IMR-90 (cell line): ENCODE results near the gene DISP2. TPM values are rescaled to one million over a fixed set of nuclear protein-coding genes. Genes with fewer than 3 reads are reported as not detected.

ENCODE experiments used
- ATAC-seq: fragments of 200-7000 bp; cut with Tn5 transposase; 2 replicates; pipeline ENCODE4 v1.9.1; 2020; ENCODE audit warnings: low read depth, mild to moderate bottlenecking, moderate library complexity
- BruUV-seq: library from RNA; stranded (reverse); fragments of 400-500 nt; replicated peaks from 2 replicates; lab custom pipeline; 2021; lab: Mats Ljungman, UMichigan
- CTCF ChIA-PET: fragments of 300-600 bp; formaldehyde crosslinking; extraction: SDS; loops from one replicate; lab custom pipeline; 2021; ENCODE audit warnings: antibody characterized with exemption; lab: Yijun Ruan, JAX
- POLR2A ChIA-PET: fragments of 300-600 bp; sonication (Branson Sonifier 250); formaldehyde crosslinking; loops from one replicate; lab custom pipeline; 2022; ENCODE audit warnings: antibody characterized with exemption; ENCODE audit not compliant: unreplicated experiment; lab: Charles Lee
- DNase-seq: peaks from one replicate; pipeline ENCODE4 v3.0.0; 2013
- H2AFZ ChIP-seq: replicated peaks from 2 replicates; pipeline ENCODE3; 2013; ENCODE audit warnings: low read length, mild to moderate bottlenecking; ENCODE audit not compliant: poor library complexity
- H2AK5ac ChIP-seq: 2 replicates; pipeline ENCODE4 v1.6.1; 2013; ENCODE audit warnings: low read depth, low read length, inconsistent platforms
- H2AK9ac ChIP-seq: replicated peaks from 2 replicates; pipeline ENCODE3; 2013; ENCODE audit warnings: mild to moderate bottlenecking, low read depth, low read length, moderate library complexity; ENCODE audit not compliant: poor library complexity
- H2BK120ac ChIP-seq: 2 replicates; pipeline ENCODE4 v1.6.1; 2013; ENCODE audit warnings: low read depth, low read length, inconsistent platforms
- H2BK15ac ChIP-seq: 3 replicates; pipeline ENCODE4 v1.6.1; 2013; ENCODE audit warnings: low read depth, low read length, inconsistent platforms
- H2BK20ac ChIP-seq: 2 replicates; pipeline ENCODE4 v1.6.1; 2013; ENCODE audit warnings: low read depth, mild to moderate bottlenecking, inconsistent platforms, low read length, moderate library complexity
- H2BK5ac ChIP-seq: 2 replicates; pipeline ENCODE4 v1.6.1; 2013; ENCODE audit warnings: mild to moderate bottlenecking, low read depth, low read length, inconsistent platforms; ENCODE audit not compliant: poor library complexity, severe bottlenecking
- H3K14ac ChIP-seq: replicated peaks from 2 replicates; pipeline ENCODE4 v1.6.1; 2013; ENCODE audit warnings: low read depth, low read length, inconsistent platforms
- H3K18ac ChIP-seq: 2 replicates; pipeline ENCODE4 v1.6.1; 2013; ENCODE audit warnings: low read depth, low read length, control low read depth
- H3K23ac ChIP-seq: 2 replicates; pipeline ENCODE4 v1.6.1; 2013; ENCODE audit warnings: low read depth, low read length, inconsistent platforms
- H3K27ac ChIP-seq: 2 replicates; pipeline ENCODE4 v1.5.1; 2013; ENCODE audit warnings: mild to moderate bottlenecking, control low read depth, low read length; ENCODE audit not compliant: insufficient read depth
- H3K27me3 ChIP-seq: 2 replicates; pipeline ENCODE4 v1.6.1; 2013; ENCODE audit warnings: low read length; ENCODE audit not compliant: control insufficient read depth, insufficient read depth
- H3K36me3 ChIP-seq: 2 replicates; pipeline ENCODE4 v1.6.1; 2013; ENCODE audit warnings: low read length, mixed read lengths; ENCODE audit not compliant: control insufficient read depth, insufficient read depth
- H3K4ac ChIP-seq: 2 replicates; pipeline ENCODE4 v1.6.1; 2013; ENCODE audit warnings: low read depth, low read length, inconsistent platforms
- H3K4me1 ChIP-seq: 2 replicates; pipeline ENCODE4 v1.6.1; 2013; ENCODE audit warnings: low read length, mixed read lengths; ENCODE audit not compliant: control insufficient read depth, insufficient read depth
- H3K4me2 ChIP-seq: 2 replicates; pipeline ENCODE4 v1.6.1; 2013; ENCODE audit warnings: low read depth, mild to moderate bottlenecking, control low read depth, low read length, moderate library complexity
- H3K4me3 ChIP-seq: 2 replicates; pipeline ENCODE4 v1.5.1; 2013; ENCODE audit warnings: low read depth, mild to moderate bottlenecking, control low read depth, low read length, moderate library complexity; ENCODE audit not compliant: insufficient read depth
- H3K56ac ChIP-seq: 2 replicates; pipeline ENCODE4 v1.6.1; 2013; ENCODE audit warnings: low read length, inconsistent platforms; ENCODE audit not compliant: insufficient read depth; ENCODE audit errors: extremely low read depth
- H3K79me1 ChIP-seq, 2 experiments: 2 replicates each; pipeline ENCODE4 v1.6.1; 2013; ENCODE audit warnings: low read length in 2 of 2, inconsistent platforms in 1 of 2, low read depth in 1 of 2
- H3K9ac ChIP-seq: 2 replicates; pipeline ENCODE4 v1.6.1; 2013; ENCODE audit warnings: low read depth, low read length, control low read depth
- H3K9me1 ChIP-seq: 2 replicates; pipeline ENCODE4 v1.6.1; 2013; ENCODE audit warnings: low read length, inconsistent platforms; ENCODE audit not compliant: insufficient read depth
- H3K9me3 ChIP-seq: 2 replicates; pipeline ENCODE4 v1.6.1; 2013; ENCODE audit warnings: low read length; ENCODE audit not compliant: control insufficient read depth, insufficient read depth
- H4K20me1 ChIP-seq: 2 replicates; pipeline ENCODE4 v1.6.1; 2013; ENCODE audit warnings: low read length, inconsistent platforms; ENCODE audit not compliant: insufficient read depth
- H4K5ac ChIP-seq: 2 replicates; pipeline ENCODE4 v1.6.1; 2013; ENCODE audit warnings: mild to moderate bottlenecking, low read depth, low read length, control low read depth
- H4K8ac ChIP-seq, 2 experiments: 2 replicates each; pipeline ENCODE4 v1.6.1; 2013; ENCODE audit warnings: low read depth in 2 of 2, low read length in 2 of 2, control low read depth in 1 of 2, inconsistent platforms in 1 of 2
- H4K91ac ChIP-seq: 2 replicates; pipeline ENCODE4 v1.6.1; 2013; ENCODE audit warnings: low read depth, low read length, inconsistent platforms; ENCODE audit not compliant: insufficient read depth
- CTCF ChIP-seq: conservative IDR thresholded peaks from 2 replicates; pipeline ENCODE4 v1.5.1; 2012; ENCODE audit warnings: mild to moderate bottlenecking, low read depth, low read length, improper control_type of control experiment
- MAFK ChIP-seq: IDR thresholded peaks from 2 replicates; pipeline ENCODE4 v1.6.1; 2012; ENCODE audit warnings: low read depth, low read length, improper control_type of control experiment
- POLR2A ChIP-seq: IDR thresholded peaks from 2 replicates; pipeline ENCODE4 v1.6.1; 2012; ENCODE audit warnings: mild to moderate bottlenecking, low read depth, low read length
- RAD21 ChIP-seq: IDR thresholded peaks from 2 replicates; pipeline ENCODE4 v1.6.1; 2012; ENCODE audit warnings: low read length, improper control_type of control experiment
- SMC3 ChIP-seq: fragments of 150-350 bp; IDR thresholded peaks from 2 replicates; pipeline ENCODE4 v1.6.1; 2016; ENCODE audit warnings: low read depth, mild to moderate bottlenecking, antibody characterized with exemption, low read length, moderate library complexity
- USF2 ChIP-seq: fragments of 150-350 bp; IDR thresholded peaks from 2 replicates; pipeline ENCODE4 v1.6.1; 2017; ENCODE audit warnings: mild to moderate bottlenecking, antibody characterized with exemption, low read length, low read depth
- WGBS, 2 experiments: methylation state at CpG; one replicate each; pipeline versions ENCODE4 v1.1.5 to v1.1.7; 2013; ENCODE audit warnings: missing lambda C conversion rate in 2 of 2; ENCODE audit not compliant: insufficient read length in 1 of 2; ENCODE audit errors: extremely low coverage in 2 of 2; 5-methylcytosine and 5-hydroxymethylcytosine counted together
- dilution Hi-C: fragments of 300-500 bp; cut with HindIII; formaldehyde crosslinking; loops from one replicate; pipeline ENCODE4 v1.14.3; 2018; ENCODE audit warnings: low sequenced_read_pairs; ENCODE audit not compliant: unreplicated experiment
- in situ Hi-C: fragments of 300-500 bp; cut with MboI; formaldehyde crosslinking; loops from 3 replicates; pipeline ENCODE4 v1.14.3; 2019; ENCODE audit warnings: low sequenced_read_pairs, inconsistent platforms, mixed read lengths
- intact Hi-C: fragments of 100-400 bp; cut with micrococcal nuclease; formaldehyde crosslinking; loops from 2 replicates; pipeline ENCODE4 v1.10.0; 2022
- polyA plus RNA-seq, 3 experiments: library from polyadenylated mRNA; depleted of rRNA; stranded (reverse); fragments of >200 nt; gene quantifications; 2 replicates each; pipeline ENCODE4 v1.2.3, GENCODE V29; 2012; ENCODE audit warnings: low replicate concordance in 1 of 3
- total RNA-seq: library from RNA; depleted of rRNA; stranded (reverse); fragments of >200 nt; gene quantifications from 2 replicates; pipeline ENCODE4 v1.2.3, GENCODE V29; 2012

Gene DISP2
- total and polyA plus RNA-seq, 2 of the 4 experiments (the other 2 are of a cell fraction) = 0.34 to 0.36 TPM

- ATAC-seq (peak; percentile 11; the same call in 1 of the 2 replicates), DNase-seq (no peak)
- Histone ChIP-seq H4K20me1 (no peaks in the 10 kb centered on the region), H3K27me3 (no peaks in the 10 kb centered on the region), H2AK9ac (no peak overlapping the region), H3K9me1 (0 out of 2 replicates have a peak, but pooled peaks cover 4% of the 10 kb centered on the region), H3K4me3 (no peak overlapping the region), H2BK20ac (no peak overlapping the region), H3K4ac (no peak overlapping the region), H3K9me3 (no peaks in the 10 kb centered on the region), H3K23ac (no peak overlapping the region), H3K4me2 (no peak overlapping the region), H2AK5ac (no peak overlapping the region), H3K9ac (no peak overlapping the region), H4K5ac (no peak overlapping the region), H3K56ac (no peak overlapping the region), H3K14ac (no peak overlapping the region), H2BK120ac (no peak overlapping the region), H2AFZ (no peak overlapping the region), H2BK5ac (no peak overlapping the region), H3K4me1 (no peaks in the 10 kb centered on the region; the same call in 1 of the 2 replicates), H3K36me3 (peaks cover 30% of the 10 kb centered on the region), H3K27ac (no peak overlapping the region), H4K8ac (no peak overlapping the region), H3K79me1 (peaks cover 22 to 28% of the 10 kb centered on the region in 2 experiments), H2BK15ac (no peak overlapping the region), H3K18ac (no peak overlapping the region), H4K91ac (no peak overlapping the region)
- intact Hi-C loops = no loop called here
- in situ Hi-C loops = no loop called here
- POLR2A ChIA-PET = interaction anchor here (0.7 kb wide), 1 partner anchor 17 kb away, joined by 4 read pairs; no protein-coding TSS in a partner anchor
- TF ChIP-seq USF2 (no peak), MAFK (no peak), POLR2A (no peak), CTCF (no peak), SMC3 (no peak), RAD21 (no peak)
- CTCF ChIA-PET = no interaction called here
- no TSS peak for BruUV-seq
- dilution Hi-C loops = no loop called here
- WGBS, 2 experiments = 80% methylated on average over 1 of the region's 2 CpGs; no CpG with 5 or more reads in 1 of the 2 experiments
Measured at GRCh38 chr15:40389824-40390595, 32.0 kb downstream of the DISP2 start.
